ENCODE data around the gene POM121C. TPM values are rescaled to one million over a fixed set of nuclear protein-coding genes. Genes with fewer than 3 reads are reported as not detected.
"Not testable (repeated sequence)": the region's sequence is repeated elsewhere in the genome, so short reads cannot be mapped to it uniquely, and the experiment has no call there.

POM121C gene
- polyA plus RNA-seq, 1 donor: 34.1 TPM

DNA sequence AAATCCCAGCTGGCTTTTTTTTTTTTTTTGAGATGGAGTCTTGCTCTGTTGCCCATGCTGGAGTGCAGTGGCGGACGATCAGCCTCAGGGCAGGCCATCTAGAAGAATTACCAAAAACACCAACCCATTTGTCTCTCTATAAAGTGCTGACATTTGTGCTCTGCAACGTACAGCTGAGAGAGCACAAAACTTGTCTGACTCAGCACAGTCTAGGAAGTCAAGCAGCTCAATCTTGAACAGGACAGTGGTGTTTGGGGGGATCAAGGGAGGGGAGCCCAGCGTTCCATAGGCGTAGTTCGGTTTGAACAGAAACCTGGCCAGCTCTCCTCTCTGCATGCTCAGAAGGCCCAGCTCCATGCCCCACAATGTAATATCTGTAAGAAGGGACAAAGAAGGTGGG lies 92.9 kb downstream of the POM121C start:
- not testable (repeated sequence) for DNase-seq (ENCODE audit: low read depth)

DNA sequence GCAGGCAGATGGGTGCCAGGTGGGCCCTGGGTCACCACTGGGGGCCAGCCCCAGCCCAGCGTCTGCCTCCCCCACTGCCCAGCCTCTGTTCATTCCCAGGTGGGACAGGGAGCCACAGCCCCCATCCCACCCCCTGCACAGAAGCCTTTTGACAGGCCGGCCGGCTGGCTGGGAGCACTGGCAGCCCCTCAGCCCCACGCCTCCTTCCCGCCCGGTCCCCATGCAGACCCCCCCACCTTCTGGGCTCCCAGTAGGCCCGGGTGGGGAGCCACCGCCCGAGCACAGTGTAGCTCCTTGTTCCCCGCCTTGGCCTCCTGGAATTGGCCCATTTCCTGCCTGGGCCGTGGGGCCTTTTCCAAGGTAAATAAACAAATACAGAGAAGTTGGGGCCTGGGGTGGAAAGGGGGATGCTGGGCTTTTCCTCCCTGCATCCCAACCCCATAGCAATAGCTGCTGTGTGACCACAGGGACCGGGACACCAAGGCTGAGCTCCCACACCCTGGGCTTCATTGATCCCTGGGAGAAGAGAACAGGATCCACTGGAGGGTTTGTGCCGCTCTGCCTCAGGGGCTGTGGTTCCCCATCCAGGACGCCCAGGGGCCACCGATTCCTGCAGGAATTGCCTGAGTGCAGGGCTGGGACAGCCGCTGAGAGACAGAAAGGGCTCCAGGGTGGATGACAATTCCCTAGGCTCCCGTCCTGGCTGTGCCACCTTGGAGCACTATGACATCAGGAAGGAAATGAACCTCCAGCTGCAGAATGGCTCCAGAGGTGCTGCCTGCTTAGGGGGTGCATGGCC lies 111.4 kb downstream of the POM121C start:
- not testable (repeated sequence) for DNase-seq (ENCODE audit: low read depth)

GRCh38 chr7:75374144-75374518 lies 112.0 kb downstream of the POM121C start:
- not testable (repeated sequence) for DNase-seq (ENCODE audit: low read depth)

DNA sequence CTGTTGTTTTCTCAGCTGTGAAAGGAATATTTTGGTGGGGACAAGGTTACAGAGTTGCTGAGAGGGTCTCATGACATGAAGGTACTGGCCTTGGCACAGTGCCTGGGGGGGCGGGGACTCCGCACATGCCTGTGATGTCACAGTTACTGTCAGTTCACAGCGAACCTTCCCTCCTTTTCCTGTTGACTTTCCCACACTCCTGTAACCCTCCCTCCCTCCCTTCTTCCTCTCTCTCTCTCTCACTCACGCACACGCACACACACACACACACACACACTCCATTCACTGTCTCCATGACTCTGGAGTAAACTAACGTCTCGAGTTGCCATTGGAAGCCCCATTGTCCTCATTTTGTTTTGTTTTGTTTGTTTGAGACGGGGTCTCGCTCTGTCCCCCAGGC lies 118.8 kb downstream of the POM121C start:
- DNase-seq (ENCODE audit: low read depth): not testable (repeated sequence)

Other genes with a start within 250 kb of the POM121C start
- gene TRIM73, start 90.7 kb downstream of the POM121C start, polyA plus RNA-seq (ENCODE audit: insufficient read length): 4.6 TPM
- 2.8 TPM for gene SPDYE5, start 6.0 kb upstream of the POM121C start, polyA plus RNA-seq (ENCODE audit: insufficient read length)